Measurements from ENCODE around the gene IQCM.
"Not testable (repeated sequence)": the region's sequence is repeated elsewhere in the genome, so short reads cannot be mapped to it uniquely, and the experiment has no call there.

Gene IQCM

DNA sequence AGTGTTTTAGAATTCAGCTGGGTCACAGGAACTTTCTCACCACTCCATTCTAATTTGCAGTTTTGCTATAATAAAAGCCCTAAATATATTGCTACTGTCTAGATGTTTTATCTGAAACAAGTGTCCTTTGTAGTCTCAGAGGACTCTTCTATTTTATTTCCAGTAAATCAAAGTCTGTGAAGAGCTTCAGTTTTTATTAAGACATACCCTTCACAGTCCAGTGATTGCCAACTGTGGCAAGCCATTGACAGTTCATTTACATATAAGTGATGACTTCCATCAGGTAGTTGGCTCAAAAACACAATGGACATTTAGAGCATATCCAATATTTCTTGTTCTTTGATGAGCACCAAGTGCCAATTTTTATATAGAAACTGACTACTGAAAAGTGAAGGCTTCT lies 466.1 kb downstream of the IQCM start:
- H3K4me3 ChIP-seq (ENCODE audit: low read depth, low read length) = no peak overlapping the region

DNA sequence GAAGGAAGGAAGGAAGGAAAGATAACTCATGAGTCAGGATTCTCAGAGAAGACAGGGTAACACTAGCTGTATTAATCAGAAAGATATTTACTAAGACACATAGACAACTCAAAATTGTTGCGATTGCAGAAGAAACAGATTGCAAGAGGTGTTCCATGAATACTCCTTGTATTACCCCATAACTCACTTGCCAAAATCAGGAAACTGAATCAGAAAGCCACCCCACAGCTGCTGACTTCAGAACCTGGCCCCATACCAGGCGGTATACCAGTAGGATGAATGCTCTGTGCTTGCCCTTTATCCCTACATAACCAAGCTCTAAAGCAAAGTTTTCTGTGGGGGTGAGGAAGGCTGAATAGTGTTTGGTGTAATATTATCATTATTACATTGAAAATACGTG lies 468.5 kb downstream of the IQCM start:
- TF ChIP-seq, protein P1, sequence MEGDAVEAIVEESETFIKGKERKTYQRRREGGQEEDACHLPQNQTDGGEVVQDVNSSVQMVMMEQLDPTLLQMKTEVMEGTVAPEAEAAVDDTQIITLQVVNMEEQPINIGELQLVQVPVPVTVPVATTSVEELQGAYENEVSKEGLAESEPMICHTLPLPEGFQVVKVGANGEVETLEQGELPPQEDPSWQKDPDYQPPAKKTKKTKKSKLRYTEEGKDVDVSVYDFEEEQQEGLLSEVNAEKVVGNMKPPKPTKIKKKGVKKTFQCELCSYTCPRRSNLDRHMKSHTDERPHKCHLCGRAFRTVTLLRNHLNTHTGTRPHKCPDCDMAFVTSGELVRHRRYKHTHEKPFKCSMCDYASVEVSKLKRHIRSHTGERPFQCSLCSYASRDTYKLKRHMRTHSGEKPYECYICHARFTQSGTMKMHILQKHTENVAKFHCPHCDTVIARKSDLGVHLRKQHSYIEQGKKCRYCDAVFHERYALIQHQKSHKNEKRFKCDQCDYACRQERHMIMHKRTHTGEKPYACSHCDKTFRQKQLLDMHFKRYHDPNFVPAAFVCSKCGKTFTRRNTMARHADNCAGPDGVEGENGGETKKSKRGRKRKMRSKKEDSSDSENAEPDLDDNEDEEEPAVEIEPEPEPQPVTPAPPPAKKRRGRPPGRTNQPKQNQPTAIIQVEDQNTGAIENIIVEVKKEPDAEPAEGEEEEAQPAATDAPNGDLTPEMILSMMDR (IDR thresholded peaks at IDR 0.05; ENCODE audit: low read depth, low read length, missing control alignments) = no peak

More for the DNA sequence above, 466.1 kb downstream of the IQCM start:
- TF ChIP-seq, protein P1 (IDR thresholded peaks at IDR 0.05; ENCODE audit: low read depth, low read length, missing control alignments) = no peak
- DNase-seq (ENCODE audit: low read depth) = no peak

DNA sequence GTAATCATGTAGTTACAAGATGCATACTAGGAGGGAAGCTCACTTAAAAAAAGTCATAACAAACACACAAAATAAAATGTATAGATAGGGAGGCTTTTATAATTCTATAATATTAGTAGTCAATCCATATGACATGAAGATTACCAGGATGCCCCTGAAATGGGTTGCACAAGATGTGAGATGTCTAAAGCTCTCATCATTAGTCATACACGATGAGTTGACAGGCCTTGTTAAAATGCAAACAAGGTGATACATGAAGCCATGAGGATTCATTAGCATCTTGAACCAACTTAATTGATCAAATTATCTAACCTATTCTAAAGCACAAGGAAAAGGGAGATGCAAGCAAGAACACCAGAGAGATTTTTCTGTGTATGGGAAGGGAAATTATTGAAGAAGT lies 470.2 kb downstream of the IQCM start:
- TF ChIP-seq, protein P1 (IDR thresholded peaks at IDR 0.05; ENCODE audit: low read depth, low read length, missing control alignments) = no peak
- no peak for DNase-seq (ENCODE audit: low read depth)
- H3K4me3 ChIP-seq (ENCODE audit: low read depth, low read length) = no peak overlapping the region

More for the DNA sequence above, 468.5 kb downstream of the IQCM start:
- H3K4me3 ChIP-seq (ENCODE audit: low read depth, low read length) = no peak overlapping the region
- no peak for DNase-seq (ENCODE audit: low read depth)

DNA sequence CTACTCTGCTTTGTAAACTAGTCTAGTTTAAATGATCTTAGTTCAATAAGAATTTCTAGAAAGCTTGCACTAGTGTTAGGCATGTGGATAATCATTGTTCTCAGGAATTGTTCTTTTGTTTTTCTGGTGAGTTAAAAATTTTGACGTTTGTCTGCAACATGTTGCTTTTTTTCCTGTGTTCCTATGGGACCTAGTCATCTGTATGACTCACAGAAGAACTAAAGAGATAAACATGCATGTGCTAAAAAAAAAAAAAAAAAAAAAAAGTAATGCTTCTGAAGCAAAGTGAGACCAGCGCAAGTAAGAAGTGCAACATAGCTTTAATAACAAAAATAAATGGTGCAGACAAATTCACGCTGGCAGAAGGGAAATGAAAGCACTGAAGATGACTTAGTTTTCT lies 471.2 kb downstream of the IQCM start:
- no peak overlapping the region for H3K4me3 ChIP-seq (ENCODE audit: low read depth, low read length)
- TF ChIP-seq, protein P1 (IDR thresholded peaks at IDR 0.05; ENCODE audit: low read depth, low read length, missing control alignments) = no peak
- DNase-seq (ENCODE audit: low read depth) = no peak

DNA sequence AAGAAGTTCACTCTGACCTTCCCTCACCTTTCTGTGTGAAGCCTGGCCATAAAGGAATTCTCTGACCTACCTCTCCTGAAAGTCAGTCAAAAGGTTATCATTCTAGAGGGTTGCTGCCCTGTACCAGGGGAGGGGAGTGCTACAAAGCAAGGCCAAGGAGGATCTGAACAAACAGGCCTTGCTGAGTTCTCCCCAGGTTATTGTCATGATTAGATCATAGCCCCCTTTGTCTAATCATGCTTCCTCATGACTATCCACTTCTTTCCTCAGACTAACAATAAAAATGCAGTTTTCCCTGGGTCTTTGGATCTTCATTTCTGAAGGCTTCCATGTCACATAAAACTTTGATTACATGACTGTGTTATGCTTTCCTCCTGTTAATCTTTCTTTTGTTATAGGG lies 472.0 kb downstream of the IQCM start:
- TF ChIP-seq, protein P1 (IDR thresholded peaks at IDR 0.05; ENCODE audit: low read depth, low read length, missing control alignments) = no peak
- no peak for DNase-seq (ENCODE audit: low read depth)
- H3K4me3 ChIP-seq (ENCODE audit: low read depth, low read length) = no peak overlapping the region

DNA sequence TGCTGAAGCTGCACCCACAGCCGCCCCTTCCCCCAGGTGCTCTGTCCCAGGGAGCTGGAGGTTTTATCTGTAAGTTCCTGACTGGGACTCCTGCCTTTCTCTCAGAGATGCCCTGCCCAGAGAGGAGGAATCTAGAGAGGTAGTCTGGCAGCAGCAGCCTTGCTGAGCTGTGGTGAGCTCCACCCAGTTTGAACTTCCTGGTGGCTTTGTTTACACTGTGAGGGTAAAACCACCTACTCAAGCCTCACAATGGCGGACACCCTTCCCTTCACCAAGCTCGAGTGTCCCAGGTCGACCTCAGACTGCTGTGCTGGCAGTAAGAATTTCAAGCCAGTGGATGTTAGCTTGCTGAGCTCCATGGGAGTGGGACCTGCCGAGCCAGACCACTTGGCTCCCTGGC lies 474.5 kb downstream of the IQCM start:
- not testable (repeated sequence) for H3K4me3 ChIP-seq (ENCODE audit: low read depth, low read length); DNase-seq (ENCODE audit: low read depth)

DNA sequence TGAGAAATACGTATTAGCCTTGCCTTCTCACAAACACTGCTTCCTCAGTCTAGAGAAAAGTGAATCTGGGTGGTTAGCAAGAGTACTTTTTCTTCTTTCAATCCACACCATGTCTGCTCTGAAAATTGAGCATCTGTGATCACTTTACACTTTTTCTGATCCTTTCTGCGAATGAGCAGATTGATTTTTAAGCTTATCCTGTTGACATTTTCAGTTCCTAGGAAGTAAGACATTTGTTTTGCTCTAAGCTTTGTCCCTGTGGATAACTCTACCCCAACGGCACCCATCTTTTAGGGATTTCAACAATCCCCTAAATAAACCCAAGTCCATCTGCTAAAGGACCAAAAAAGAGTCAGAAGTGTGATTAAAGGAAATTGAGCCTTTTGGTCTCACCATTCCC lies 487.5 kb downstream of the IQCM start:
- TF ChIP-seq, protein P1 (IDR thresholded peaks at IDR 0.05; ENCODE audit: low read depth, low read length, missing control alignments) = no peak
- no peak for DNase-seq (ENCODE audit: low read depth)
- no peak overlapping the region for H3K4me3 ChIP-seq (ENCODE audit: low read depth, low read length)

DNA sequence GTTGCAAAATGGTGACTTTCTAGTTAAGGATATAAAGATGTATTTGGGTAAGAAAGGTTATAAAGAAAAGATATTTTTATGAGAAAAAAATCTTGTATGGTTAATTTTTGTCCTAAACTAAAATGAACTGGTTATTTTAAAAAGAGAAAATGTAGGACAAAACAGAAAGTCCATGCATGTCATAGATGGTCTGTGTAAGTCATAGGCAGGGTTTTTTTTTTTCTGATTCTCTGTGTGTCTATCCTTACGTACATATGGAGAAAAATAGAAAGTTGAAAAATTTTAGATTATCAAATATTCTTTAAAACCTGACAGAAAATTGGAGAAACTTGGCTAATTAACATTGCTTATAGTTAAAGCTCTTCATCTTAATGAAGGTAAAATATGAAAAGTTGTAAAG lies 493.4 kb downstream of the IQCM start:
- H3K4me3 ChIP-seq (ENCODE audit: low read depth, low read length) = no peak overlapping the region
- DNase-seq (ENCODE audit: low read depth) = no peak
- TF ChIP-seq, protein P1 (IDR thresholded peaks at IDR 0.05; ENCODE audit: low read depth, low read length, missing control alignments) = no peak
